ENCODE measurements around the gene PDK2. TPM values are rescaled to one million over a fixed set of nuclear protein-coding genes. Genes with fewer than 3 reads are reported as not detected.

The PDK2 gene
- total and polyA plus RNA-seq, 9 of the 15 experiments (the other 6 are each of a cell fraction or from before 2014, with no cell fraction given): 0.03 to 2.5 (median 1.4) TPM

GRCh38 chr17:50148226-50149090 lies 53.3 kb downstream of the PDK2 start (continued):
- TF ChIP-seq ELK3 (CRISPR knock-in tag; IDR thresholded peaks at IDR 0.05) (no peak), ZNF3 (CRISPR knock-in tag; IDR thresholded peaks at IDR 0.05) (no peak), MAFG (tag; conservative IDR thresholded peaks at IDR 0.05) (no peak), ETV1 (tag; conservative IDR thresholded peaks at IDR 0.05; ENCODE audit: low read depth) (no peak), CXXC5 (CRISPR knock-in tag; IDR thresholded peaks at IDR 0.05) (no peak), HDAC6 (IDR thresholded peaks at IDR 0.05; ENCODE audit: low read depth, low read length) (no peak), ZNF282 (CRISPR knock-in tag; IDR thresholded peaks at IDR 0.05) (no peak), TFAP4 (CRISPR knock-in tag; IDR thresholded peaks at IDR 0.05; ENCODE audit: borderline replicate concordance) (peak; percentile 78), ZNF175 (CRISPR knock-in tag; IDR thresholded peaks at IDR 0.05; ENCODE audit: low read depth) (no peak), BHLHE40 (IDR thresholded peaks at IDR 0.05; ENCODE audit: low read length) (0 out of 2 replicates have a peak, but pooled peaks have one; percentile 5), TFE3 (CRISPR knock-in tag; IDR thresholded peaks at IDR 0.05) (no peak), ZKSCAN1 (IDR thresholded peaks at IDR 0.05; ENCODE audit: low read depth, low read length) (no peak), SMAD3 (CRISPR knock-in tag; conservative IDR thresholded peaks at IDR 0.05) (no peak), LCOR (CRISPR knock-in tag; IDR thresholded peaks at IDR 0.05) (no peak), ZNF583 (CRISPR knock-in tag; IDR thresholded peaks at IDR 0.05) (no peak), MAX (CRISPR knock-in tag; IDR thresholded peaks at IDR 0.05) (peak; percentile 16; the same call in 1 of the 2 replicates), MITF (IDR thresholded peaks at IDR 0.05) (no peak), MBD2 (IDR thresholded peaks at IDR 0.05; ENCODE audit: borderline replicate concordance, low read depth) (no peak), KAT8 (IDR thresholded peaks at IDR 0.05; ENCODE audit: low read depth) (no peak), TEAD2 (tag; IDR thresholded peaks at IDR 0.05) (0 out of 2 replicates have a peak, but pooled peaks have one; percentile 30), TFAM (CRISPR knock-in tag; conservative IDR thresholded peaks at IDR 0.05) (no peak), BRF1 (IDR thresholded peaks at IDR 0.05; ENCODE audit: borderline replicate concordance, extremely low read depth, insufficient read length) (no peak), IFI16 (CRISPR knock-in tag; IDR thresholded peaks at IDR 0.05) (no peak), SIN3A (IDR thresholded peaks at IDR 0.05; ENCODE audit: borderline replicate concordance in 2 of 2, control insufficient read depth in 1 of 2, low read depth in 2 of 2, low read length in 2 of 2) (peak; percentile 50 to 90; a peak in 1 of 4 replicates)

Measured in K562 (cell line).